ENCODE results near the gene GRIP2. TPM values are rescaled to one million over a fixed set of nuclear protein-coding genes. Genes with fewer than 3 reads are reported as not detected.
A peak's percentile ranks its signal among the peaks of the same experiment; 100 is the strongest.

Gene GRIP2
- total RNA-seq, 6 experiments from 2014 or later: 0.04 to 0.44 (median 0.33) TPM; not detected in 1

- H3K27ac ChIP-seq: no peak overlapping the region
- no peaks in the 10 kb centered on the region for H3K27me3 ChIP-seq
- no peaks in the 10 kb centered on the region for H3K9me3 ChIP-seq
- WGBS (ENCODE audit: insufficient coverage, low coverage, low lambda C conversion rate, missing lambda C conversion rate): 62% methylated on average over 4 of the region's 23 CpGs
- intact Hi-C loops (cut with DNase I): no loop called here
- H3K36me3 ChIP-seq: no peaks in the 10 kb centered on the region
- no peak for ATAC-seq
- no peak for TF ChIP-seq POLR2A (IDR thresholded peaks at IDR 0.05)
- TF ChIP-seq, protein P1, sequence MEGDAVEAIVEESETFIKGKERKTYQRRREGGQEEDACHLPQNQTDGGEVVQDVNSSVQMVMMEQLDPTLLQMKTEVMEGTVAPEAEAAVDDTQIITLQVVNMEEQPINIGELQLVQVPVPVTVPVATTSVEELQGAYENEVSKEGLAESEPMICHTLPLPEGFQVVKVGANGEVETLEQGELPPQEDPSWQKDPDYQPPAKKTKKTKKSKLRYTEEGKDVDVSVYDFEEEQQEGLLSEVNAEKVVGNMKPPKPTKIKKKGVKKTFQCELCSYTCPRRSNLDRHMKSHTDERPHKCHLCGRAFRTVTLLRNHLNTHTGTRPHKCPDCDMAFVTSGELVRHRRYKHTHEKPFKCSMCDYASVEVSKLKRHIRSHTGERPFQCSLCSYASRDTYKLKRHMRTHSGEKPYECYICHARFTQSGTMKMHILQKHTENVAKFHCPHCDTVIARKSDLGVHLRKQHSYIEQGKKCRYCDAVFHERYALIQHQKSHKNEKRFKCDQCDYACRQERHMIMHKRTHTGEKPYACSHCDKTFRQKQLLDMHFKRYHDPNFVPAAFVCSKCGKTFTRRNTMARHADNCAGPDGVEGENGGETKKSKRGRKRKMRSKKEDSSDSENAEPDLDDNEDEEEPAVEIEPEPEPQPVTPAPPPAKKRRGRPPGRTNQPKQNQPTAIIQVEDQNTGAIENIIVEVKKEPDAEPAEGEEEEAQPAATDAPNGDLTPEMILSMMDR (IDR thresholded peaks at IDR 0.05): no peak
- H3K4me3 ChIP-seq: no peak overlapping the region
- peak in 1 of 3 donors; percentile 33 for DNase-seq
- H3K4me1 ChIP-seq: no peaks in the 10 kb centered on the region
These were observed 29.1 kb downstream of the GRIP2 start for GRCh38 chr3:14510838-14511622.

- ATAC-seq (no peak), DNase-seq (peak in 1 of 3 donors; percentile 37)
- WGBS (ENCODE audit: insufficient coverage, low coverage, low lambda C conversion rate, missing lambda C conversion rate): 92% methylated on average over 3 of the region's 10 CpGs
- TF ChIP-seq, protein P1 (IDR thresholded peaks at IDR 0.05): no peak
- Histone ChIP-seq H3K36me3 (no peaks in the 10 kb centered on the region), H3K27ac (no peak overlapping the region), H3K27me3 (no peaks in the 10 kb centered on the region), H3K4me1 (no peaks in the 10 kb centered on the region), H3K9me3 (no peaks in the 10 kb centered on the region), H3K4me3 (no peak overlapping the region)
- intact Hi-C loops (cut with DNase I): no loop called here
These were observed 30.4 kb downstream of the GRIP2 start for GRCh38 chr3:14509796-14510100.

DNA sequence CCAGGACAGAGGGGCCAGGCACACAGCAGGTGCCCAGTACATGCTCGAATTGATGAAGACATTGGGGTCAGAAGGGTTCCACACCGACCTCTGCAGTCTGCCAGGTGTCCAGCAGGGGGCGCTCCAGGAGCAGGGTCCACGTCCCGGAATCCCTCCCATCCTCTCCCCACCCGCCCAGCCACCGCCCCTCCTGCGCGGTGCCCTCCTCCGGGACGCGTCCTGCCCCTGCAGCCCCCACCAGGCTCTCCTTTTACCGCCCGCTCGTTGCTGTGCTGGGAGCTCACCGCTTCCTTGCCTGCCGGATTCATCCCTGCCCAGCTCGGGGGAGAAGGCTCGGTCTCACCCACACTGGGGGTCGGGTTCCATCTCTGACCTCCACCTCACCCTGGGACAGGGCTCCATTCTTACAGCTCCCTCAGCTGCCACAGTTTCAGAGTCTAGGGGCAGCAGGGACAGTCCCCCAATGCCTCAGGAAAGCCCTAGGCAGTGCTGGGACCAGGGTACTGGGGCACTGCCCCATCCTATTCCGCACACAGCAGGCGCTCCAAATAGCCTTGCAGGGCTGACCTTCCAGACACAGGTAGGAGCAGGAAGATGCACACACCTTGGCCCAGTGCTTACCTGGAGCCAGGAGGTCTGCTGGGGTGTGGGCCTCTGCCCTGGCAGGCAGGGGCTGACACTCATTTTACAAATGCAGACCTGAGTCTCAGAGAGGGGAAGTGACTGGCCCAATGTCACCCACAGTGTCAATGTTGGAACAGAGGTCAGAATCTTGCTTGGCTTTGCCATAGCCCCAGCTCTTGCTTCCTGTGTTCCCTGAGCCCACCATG, 31.0 kb downstream of the GRIP2 start:
- WGBS (ENCODE audit: insufficient coverage, low coverage, low lambda C conversion rate, missing lambda C conversion rate): 0% methylated on average over 2 of the region's 22 CpGs
- no peaks in the 10 kb centered on the region for H3K9me3 ChIP-seq

GRCh38 chr3:14508505-14508819, 31.7 kb downstream of the GRIP2 start:
- DNase-seq: no peak

More for the DNA sequence above, 31.0 kb downstream of the GRIP2 start:
- no peaks in the 10 kb centered on the region for H3K4me1 ChIP-seq
- intact Hi-C loops (cut with DNase I): no loop called here
- peak; percentile 67 to 83 (median 80) for ATAC-seq
- DNase-seq: peak; percentile 68 to 72 (median 70)
- TF ChIP-seq POLR2A (IDR thresholded peaks at IDR 0.05): no peak
- TF ChIP-seq, protein P1 (IDR thresholded peaks at IDR 0.05): peak; percentile 63 to 96 (median 92)
- no peaks in the 10 kb centered on the region for H3K27me3 ChIP-seq
- no peaks in the 10 kb centered on the region for H3K36me3 ChIP-seq
- H3K4me3 ChIP-seq: no peak overlapping the region
- H3K27ac ChIP-seq: no peak overlapping the region

More at GRCh38 chr3:14508505-14508819, 31.7 kb downstream of the GRIP2 start:
- no peak for ATAC-seq
- no peaks in the 10 kb centered on the region for H3K4me1 ChIP-seq
- H3K27ac ChIP-seq: no peak overlapping the region
- H3K9me3 ChIP-seq: no peaks in the 10 kb centered on the region
- no peaks in the 10 kb centered on the region for H3K36me3 ChIP-seq
- H3K4me3 ChIP-seq: no peak overlapping the region
- no peaks in the 10 kb centered on the region for H3K27me3 ChIP-seq
- TF ChIP-seq, protein P1 (IDR thresholded peaks at IDR 0.05): no peak
- no peak for TF ChIP-seq POLR2A (IDR thresholded peaks at IDR 0.05)
- 34% methylated on average over 3 of the region's 3 CpGs for WGBS (ENCODE audit: insufficient coverage, low coverage, low lambda C conversion rate, missing lambda C conversion rate)
- intact Hi-C loops (cut with DNase I): no loop called here
